GM21737 (cell line): ENCODE results near the gene PIP5K1A.
"Not testable (repeated sequence)": the region's sequence is repeated elsewhere in the genome, so short reads cannot be mapped to it uniquely, and the experiment has no call there.

ENCODE experiments used
- ATAC-seq: cut with Tn5 transposase; IDR thresholded peaks from one replicate; pipeline ENCODE4 v1.9.1; 2021; ENCODE audit warnings: mild to moderate bottlenecking, moderate library complexity; ENCODE audit not compliant: unreplicated experiment

Gene PIP5K1A, protein sequence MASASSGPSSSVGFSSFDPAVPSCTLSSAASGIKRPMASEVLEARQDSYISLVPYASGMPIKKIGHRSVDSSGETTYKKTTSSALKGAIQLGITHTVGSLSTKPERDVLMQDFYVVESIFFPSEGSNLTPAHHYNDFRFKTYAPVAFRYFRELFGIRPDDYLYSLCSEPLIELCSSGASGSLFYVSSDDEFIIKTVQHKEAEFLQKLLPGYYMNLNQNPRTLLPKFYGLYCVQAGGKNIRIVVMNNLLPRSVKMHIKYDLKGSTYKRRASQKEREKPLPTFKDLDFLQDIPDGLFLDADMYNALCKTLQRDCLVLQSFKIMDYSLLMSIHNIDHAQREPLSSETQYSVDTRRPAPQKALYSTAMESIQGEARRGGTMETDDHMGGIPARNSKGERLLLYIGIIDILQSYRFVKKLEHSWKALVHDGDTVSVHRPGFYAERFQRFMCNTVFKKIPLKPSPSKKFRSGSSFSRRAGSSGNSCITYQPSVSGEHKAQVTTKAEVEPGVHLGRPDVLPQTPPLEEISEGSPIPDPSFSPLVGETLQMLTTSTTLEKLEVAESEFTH

DNA sequence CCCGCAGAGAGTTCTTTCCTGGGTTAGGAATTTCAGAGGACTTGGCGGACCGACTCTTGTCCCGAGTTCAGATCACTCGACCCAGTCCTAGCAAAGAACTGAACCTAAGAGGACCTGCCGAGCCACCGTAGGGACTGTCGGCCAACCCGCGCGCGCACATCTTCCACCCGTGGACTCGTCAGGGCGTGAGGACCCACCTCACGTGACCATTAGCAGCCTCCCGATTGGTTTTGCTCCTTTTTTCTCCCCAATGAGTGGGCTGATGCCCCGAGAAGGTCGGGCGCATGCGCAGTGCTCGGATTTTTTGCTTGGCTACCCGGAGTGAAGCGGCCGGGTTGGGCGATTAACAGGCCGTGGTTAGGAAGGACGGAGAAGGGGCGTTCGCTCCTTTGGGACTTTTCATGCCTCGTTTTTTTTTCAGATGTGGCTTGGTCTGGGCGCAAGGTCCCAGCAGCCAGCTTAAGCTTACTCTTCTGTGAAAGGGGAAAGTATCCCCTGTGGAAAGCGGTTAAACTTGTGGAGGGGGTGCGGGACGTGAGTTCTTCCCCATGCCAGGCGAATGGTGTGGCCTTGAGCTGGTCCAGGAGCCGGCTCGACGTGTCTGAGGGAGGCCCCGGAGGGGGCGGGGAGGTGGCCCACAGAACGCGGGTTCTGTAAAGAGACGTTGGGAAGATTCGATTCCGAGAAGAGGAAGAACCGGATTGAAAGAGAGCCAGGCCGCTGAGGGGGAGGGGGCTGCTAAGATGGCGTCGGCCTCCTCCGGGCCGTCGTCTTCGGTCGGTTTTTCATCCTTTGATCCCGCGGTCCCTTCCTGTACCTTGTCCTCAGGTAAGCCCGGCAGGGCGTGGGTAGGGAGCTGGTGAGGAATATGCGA lies at the start of gene PIP5K1A:
Gene PIP5K1A (plus strand): TSS at position 299 of the 874 bp plus-strand sequence. CDS start 445 bp downstream, at position 744.
- ATAC-seq: peak; percentile 85

DNA sequence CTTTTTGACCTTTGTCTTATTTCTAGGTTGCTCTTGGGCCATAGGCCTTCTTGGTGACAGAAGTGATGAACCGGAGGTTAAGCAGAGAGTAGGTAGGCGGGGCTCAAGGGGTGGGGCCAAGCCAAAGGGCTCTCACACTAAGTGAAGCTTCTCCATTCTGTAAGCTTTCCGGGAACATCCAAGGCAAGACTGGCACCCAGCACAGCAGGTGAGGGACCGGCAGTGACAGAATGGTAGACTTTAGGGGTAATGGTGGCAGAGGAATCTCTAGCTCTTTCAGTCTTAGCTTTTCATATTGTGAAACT lies 41.9 kb upstream of the PIP5K1A start, which contains the start of gene TNFAIP8L2:
Gene TNFAIP8L2 (plus strand): TSS at position 135 of the 305 bp plus-strand sequence. CDS start 2,049 bp downstream, outside the sequence.
- ATAC-seq: peak; percentile 59

DNA sequence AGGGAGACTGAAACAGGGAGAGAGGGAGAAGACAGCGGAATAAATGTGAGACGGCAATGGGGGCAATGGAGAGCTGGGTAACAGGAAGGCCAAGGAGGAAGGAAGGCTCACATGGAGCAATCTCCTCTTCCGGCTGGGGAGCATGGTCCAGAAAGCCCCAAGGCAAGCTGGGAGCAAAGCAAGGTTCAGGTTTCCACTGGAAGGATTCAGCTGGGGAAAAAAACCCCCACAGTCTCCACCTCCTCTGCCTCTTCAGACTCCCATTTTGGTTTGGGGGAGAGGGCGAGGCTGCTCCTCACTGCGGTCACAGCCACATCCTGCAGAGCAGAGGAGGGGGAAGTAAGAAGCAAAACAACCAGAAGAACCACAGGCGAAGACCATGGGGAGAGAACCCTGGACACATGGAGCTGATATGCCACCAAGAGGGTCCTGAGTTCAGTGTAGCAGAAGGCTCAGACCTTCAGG lies 41.3 kb upstream of the PIP5K1A start:
- no peak for ATAC-seq

DNA sequence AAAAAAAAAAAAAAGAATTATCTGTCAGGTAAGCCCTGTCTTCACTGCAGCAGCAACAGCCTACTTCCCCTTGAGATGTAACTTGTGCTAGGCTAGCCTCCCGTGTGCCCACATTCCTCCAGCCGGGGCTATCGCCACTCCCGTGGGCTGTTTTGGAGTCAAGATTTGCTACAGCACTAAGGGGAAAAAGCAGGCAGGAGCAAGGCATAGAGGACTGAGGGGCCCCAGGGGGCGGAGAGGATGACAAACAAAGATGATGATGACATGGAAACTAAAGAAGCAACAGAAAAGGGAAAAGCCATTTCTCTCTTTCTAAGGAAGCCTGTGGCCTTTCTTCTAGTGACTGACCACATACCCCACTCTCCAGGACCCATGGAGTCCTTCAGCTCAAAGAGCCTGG lies 40.0 kb upstream of the PIP5K1A start:
- no peak for ATAC-seq

DNA sequence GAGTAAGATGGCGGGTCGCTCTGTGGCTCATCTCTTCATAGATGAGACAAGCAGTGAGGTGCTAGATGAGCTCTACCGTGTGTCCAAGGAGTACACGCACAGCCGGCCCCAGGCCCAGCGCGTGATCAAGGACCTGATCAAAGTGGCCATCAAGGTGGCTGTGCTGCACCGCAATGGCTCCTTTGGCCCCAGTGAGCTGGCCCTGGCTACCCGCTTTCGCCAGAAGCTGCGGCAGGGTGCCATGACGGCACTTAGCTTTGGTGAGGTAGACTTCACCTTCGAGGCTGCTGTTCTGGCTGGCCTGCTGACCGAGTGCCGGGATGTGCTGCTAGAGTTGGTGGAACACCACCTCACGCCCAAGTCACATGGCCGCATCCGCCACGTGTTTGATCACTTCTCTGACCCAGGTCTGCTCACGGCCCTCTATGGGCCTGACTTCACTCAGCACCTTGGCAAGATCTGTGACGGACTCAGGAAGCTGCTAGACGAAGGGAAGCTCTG lies 39.6 kb upstream of the PIP5K1A start:
- no peak for ATAC-seq

DNA sequence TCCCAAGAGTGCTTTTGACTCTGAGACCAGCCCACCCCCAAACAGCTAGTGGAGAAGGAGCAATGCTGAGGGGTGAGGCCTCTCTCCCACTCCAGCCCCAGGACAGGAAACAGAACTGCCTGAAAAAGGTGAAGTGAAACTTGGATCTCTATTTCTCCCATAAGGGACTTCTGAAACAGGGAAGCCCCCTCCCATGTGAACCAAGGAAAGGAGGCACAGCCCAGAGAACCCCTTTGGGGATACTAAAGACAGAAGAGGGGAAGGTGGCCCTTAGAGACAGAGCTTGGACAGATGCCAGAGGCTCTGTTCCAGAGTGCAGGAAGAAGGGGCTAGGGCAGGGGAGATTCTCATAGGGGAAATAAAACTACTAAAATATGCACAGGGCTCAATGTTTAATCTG lies 39.0 kb upstream of the PIP5K1A start:
- no peak for ATAC-seq

DNA sequence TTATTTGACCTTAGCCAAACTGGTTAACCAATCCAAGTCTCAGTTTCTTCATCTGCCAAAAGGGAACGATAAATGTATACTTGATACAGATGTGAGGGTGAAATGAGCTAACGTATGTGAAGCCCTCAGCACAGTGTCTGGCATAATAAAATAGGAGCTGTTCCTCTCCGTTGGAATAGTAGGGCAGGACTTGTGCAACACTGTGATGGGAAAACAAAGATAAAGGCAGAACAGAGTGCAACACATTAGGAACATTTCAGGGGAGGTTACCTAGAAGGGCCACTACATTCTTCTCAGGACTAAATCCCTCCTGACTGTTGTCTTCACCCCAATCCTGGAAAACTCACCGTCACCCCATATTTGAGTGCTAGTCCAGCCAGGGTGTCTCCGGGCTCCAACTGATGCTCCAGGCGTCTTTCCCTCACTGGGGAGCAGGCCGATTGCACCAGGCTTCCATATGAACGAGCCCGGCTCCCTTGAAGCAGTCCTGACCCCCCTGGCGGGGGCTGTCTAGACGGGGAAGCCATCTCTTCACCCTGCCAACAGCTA lies 33.5 kb upstream of the PIP5K1A start:
- no peak for ATAC-seq

DNA sequence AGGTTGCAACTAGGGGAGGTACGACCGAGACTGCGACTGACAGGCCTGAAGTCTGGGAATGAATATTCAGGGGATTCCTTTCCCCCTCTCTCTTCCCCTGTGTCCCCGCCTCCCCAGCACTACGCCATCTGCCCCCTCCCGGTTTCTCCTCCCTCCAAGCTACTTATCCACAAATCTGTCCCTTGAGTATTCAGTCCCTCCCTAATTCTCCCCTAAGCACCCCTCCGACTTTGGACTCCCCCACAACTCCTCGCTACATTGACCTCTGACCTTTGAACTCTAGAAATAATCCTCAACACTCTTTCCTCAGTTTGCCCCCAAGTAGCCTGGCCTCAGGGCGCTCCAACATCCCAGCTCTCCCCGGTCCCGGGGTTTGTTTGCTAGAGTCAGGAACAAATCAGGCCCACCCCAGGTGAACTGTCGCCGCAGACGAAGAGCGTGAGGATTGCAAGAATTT lies 33.0 kb upstream of the PIP5K1A start:
- no peak for ATAC-seq

DNA sequence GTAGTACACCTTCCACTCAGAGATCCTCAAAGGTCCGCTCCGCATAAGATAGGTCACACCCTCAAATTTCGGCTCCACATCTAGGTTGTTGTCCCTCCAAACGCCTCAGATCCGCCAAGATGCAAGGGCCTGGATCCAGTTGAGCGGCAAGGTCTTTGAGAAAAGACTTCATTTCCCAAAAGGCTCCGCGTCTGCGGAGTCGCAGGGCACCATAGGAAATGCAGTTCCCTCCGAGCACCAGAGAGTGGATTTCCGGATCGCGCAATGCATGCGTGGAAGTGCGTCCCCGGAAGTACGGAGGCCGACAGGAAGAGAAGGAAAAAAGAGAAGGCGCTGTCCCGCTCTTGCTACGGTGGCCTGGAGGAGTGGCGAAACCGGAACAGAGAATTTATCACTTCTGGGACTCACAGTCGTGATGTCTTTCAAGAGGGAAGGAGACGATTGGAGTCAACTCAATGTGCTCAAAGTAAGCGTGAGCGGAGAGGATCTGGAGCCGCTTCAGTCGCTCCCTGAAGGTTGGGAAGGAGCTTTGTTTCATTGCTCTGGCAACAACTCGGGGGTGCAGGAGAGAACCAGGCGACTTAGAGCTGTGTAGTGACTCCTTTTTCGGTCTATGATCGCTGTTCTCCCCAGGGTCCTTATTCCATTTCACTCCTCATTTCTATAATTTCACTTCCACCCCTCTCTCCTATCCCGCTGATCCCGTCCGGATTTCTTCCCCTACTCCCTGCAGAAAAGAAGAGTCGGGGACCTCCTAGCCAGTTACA lies 32.4 kb upstream of the PIP5K1A start, which contains the start of the genes LYSMD1 and SCNM1:
Gene LYSMD1 (minus strand): TSS at position 165 of the 767 bp plus-strand sequence. CDS start 644 bp downstream, outside the sequence.
Gene SCNM1 (plus strand): TSS at position 407 of the 767 bp plus-strand sequence. CDS start 9 bp downstream, at position 416.
- ATAC-seq: peak; percentile 75

DNA sequence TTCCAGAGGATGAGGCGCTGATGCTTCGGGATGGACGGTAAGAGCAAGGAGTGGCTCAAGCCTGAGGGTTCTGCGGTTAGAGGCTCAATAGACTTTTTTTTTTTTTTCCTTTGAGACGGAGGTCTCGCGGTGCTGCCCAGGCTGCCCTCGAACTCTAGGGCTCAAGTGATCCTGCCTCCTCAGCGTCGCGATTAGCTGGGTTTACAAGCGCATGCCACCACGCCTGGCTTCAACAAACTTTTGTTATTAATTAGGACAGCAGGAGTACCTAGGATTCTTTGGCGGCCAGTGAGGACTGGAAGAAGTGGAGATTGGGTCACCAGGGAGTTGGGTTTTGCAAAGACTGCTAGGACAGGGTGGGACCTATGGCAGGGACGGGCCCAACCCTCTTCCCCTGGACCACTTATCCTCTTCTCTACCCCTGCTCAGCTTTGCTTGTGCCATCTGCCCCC lies 31.8 kb upstream of the PIP5K1A start:
- ATAC-seq: no peak

DNA sequence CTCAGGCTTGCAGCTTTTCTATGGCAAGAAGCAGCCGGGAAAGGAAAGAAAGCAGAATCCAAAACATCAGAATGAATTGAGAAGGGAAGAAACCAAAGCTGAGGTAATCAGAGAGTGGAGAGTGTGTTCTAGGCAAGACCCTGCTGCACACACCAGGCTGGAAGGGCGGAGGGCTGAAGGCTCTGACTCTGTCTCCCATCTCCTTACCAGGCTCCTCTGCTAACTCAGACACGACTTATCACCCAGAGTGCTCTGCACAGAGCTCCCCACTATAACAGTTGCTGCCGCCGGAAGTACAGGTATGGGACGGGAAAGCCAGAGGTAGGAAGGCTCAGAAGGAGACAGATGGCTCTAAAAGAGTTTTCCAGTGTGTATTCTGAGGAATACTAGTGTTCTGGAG lies 31.2 kb upstream of the PIP5K1A start:
- ATAC-seq: no peak

DNA sequence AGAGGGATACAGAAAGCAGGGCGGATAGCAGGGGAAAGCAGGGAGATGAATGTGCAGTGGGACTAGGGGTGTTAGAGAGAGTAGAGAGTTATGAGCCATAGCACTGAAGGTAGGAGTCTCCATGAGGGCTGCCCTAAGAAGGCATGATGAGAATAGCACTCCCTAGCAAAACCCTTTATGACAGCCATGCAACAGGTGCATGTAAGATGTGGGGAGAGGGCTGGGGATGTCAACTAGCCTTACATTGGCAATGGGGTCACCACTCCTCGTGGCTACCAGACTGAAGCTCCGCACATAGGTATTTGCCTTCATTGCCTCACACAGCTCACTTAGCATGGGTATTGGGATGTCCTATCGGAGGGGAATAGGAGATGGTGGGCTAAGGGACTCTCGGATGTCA lies 27.2 kb upstream of the PIP5K1A start:
- ATAC-seq: no peak

DNA sequence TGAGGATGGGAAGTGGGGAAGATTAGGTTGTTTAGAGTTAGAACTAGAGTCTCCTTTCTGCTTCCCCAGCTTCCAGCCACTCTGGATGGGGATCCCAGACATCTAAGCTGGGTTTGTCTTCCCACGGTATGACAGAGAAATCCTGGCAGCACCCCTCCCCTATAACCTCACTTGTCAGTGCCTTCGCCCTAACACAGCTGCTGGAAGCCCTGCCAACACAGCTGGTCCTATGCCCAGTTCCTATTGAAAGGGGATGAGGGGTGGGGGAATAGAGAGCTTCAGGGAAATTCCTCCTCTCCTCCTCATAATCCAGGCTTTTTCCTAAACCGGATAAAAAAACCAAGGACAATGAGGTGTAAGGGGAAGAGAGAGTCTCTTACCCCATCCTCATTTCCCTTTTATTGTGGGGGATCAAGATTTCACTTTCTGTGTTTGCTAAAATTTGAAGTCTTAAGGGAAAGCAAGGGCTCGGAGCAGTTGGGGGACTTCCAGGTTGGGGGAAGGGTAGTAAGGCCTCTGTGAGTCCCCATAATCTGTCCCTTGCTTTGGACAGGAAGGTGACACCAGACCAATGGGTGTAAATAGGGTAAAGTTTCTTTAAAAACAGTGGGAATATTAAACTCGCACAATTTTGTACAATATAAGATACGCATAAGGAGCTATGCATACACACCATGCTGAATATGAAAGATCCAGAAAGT lies 23.2 kb upstream of the PIP5K1A start:
- no peak for ATAC-seq

DNA sequence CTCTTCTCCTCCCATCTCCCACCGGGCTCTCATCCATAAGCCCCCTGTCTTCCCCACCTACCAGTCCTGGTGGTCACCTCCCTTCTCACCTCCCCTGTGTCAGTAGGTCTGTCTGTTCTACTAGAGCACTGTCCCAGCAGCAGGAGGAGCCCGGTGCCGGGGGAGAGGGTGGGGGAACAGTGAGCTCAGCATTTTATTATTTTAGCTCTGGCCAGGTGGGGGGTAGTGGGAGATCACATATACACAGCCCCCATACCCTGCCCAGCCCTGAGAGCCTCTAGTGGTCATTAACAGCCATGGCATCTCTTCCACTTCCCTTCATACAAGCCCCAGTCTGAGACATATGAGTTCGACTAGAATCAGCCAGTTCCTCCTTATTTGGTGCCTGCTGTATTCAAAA lies 22.5 kb upstream of the PIP5K1A start, which contains the start of gene TMOD4:
Gene TMOD4 (minus strand): TSS at position 119 of the 400 bp plus-strand sequence. CDS start 1,106 bp downstream, outside the sequence.
- no peak for ATAC-seq

DNA sequence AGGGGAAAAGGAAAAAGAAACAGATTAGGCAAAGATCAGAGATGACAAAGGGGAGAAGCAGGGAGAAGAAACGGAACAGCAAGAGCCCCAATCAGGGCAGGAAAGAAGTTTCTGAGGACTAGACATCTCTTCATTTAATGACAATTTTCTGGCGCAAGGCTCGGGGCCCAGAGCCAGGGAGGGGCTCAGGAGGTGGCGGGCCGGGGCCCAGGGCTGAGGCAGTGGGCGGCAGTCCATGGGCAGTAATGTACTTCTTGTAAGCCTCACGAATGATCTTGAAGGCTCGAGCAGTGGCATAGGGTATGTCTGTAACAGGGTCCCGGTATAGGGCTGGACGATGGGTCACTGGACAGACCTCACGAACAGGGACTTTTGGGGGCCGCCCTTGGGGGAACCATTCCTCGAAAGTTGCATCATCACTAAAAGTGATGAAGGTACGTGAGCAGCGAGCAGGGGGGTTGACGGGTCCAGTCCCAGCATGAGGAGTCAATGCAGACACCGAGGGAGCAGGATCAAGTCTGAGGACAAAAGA lies 21.8 kb upstream of the PIP5K1A start:
- ATAC-seq: no peak

DNA sequence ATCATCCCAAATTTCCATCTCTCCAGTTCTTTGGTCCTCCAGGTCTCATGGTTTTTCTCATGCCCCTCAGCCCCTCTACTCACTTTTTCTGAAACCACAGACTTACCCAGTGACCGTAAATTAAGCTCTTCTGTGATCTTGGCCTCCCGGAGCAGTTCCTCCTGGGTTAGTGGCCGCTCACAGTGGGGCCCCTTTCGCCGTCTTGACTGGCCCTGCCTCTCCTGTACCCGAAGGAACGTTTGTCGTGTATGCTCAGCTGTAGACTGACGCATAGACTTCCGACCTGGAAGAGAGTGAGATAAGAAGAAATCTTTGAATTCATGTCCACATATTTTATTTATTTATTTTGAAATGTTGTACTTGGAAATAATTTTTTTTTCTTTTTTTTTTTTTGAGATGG lies 14.1 kb upstream of the PIP5K1A start:
- ATAC-seq: no peak

DNA sequence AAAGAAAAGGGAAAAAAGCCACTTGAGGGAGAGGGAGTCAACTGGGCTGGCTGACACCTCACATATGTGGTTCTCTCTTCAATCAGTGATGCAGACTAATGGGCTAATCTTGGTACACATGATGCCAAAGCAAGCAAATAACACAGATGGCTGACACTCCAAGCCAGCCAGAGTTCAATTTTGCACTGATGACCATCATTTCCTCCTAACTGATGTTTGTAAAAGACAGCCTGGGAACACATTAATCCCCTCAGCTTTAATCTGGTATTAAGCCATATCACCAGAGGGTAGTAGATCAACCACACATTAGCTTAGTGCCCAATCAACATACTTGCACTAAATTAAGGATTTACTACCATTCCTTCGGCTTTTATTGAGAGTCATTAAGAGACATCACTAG lies 11.1 kb upstream of the PIP5K1A start:
- no peak for ATAC-seq

DNA sequence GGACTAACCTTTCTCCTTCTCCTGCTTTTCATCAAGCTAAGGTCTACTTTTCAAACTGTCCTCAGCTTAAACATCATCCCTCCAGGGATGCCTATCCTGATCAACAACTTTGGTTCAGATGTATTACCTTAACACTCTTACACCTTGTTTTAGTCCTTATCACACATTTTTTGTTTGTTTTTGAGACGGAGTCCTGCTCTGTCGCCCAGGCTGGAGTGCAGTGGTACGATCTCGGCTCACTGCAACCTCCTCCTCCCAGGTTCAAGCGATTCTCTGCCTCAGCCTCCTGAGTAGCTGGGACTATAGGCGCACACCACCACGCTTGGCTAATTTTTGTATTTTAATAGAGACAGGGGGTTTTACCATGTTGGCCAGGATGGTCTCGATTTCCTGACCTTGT lies 9.7 kb upstream of the PIP5K1A start:
- not testable (repeated sequence) for ATAC-seq
